Measurements from ENCODE around the gene TPSG1. TPM values are rescaled to one million over a fixed set of nuclear protein-coding genes. Genes with fewer than 3 reads are reported as not detected.

The TPSG1 gene
- total RNA-seq, 1 donor from 2014 or later: not detected

- Histone ChIP-seq H3F3A (ENCODE audit: low read depth) (peaks cover 10% of the 10 kb centered on the region), H2AFZ (replicated peaks) (no peak overlapping the region), H4K20me1 (ENCODE audit: low read depth) (no peaks in the 10 kb centered on the region), H3K79me2 (ENCODE audit: low read depth) (no peaks in the 10 kb centered on the region), H3K27me3 (peaks cover 36% of the 10 kb centered on the region), H3K9ac (no peak overlapping the region), H3K4me2 (no peak overlapping the region), H3K9me3 (ENCODE audit: low read depth) (no peaks in the 10 kb centered on the region), H3K4me3 (no peak overlapping the region), H3K4me1 (peaks cover 4% of the 10 kb centered on the region), H3K36me3 (no peaks in the 10 kb centered on the region), H3K27ac (no peak overlapping the region)
- DNase-seq (ENCODE audit: low spot score): no peak
- H3K4me1 Mint-ChIP-seq: peaks cover 4% of the 10 kb centered on the region
- peak overlapping the region; percentile 38 for H3K27ac Mint-ChIP-seq
- TF ChIP-seq CTCF (IDR thresholded peaks at IDR 0.05) (no peak), EZH2phosphoT487 (IDR thresholded peaks at IDR 0.05) (no peak), EZH2 (IDR thresholded peaks at IDR 0.05) (no peak)
- no peaks in the 10 kb centered on the region for H3K36me3 Mint-ChIP-seq
- H3K9me3 Mint-ChIP-seq: peaks cover 6% of the 10 kb centered on the region
- H3K4me3 Mint-ChIP-seq: peak overlapping the region; percentile 39
- peaks cover 37% of the 10 kb centered on the region for H3K27me3 Mint-ChIP-seq (ENCODE audit: insufficient read depth, low read depth)
Observed at GRCh38 chr16:1263591-1264344, 38.7 kb upstream of the TPSG1 start.

- Histone ChIP-seq H3K36me3 (no peaks in the 10 kb centered on the region), H3K27me3 (peaks cover 37% of the 10 kb centered on the region), H3K27ac (no peak overlapping the region), H3K4me3 (no peak overlapping the region), H3F3A (ENCODE audit: low read depth) (peaks cover 10% of the 10 kb centered on the region), H2AFZ (replicated peaks) (no peak overlapping the region), H3K79me2 (ENCODE audit: low read depth) (no peaks in the 10 kb centered on the region), H4K20me1 (ENCODE audit: low read depth) (no peaks in the 10 kb centered on the region), H3K4me2 (no peak overlapping the region), H3K9me3 (ENCODE audit: low read depth) (no peaks in the 10 kb centered on the region), H3K9ac (no peak overlapping the region), H3K4me1 (peaks cover 4% of the 10 kb centered on the region)
- H3K36me3 Mint-ChIP-seq: no peaks in the 10 kb centered on the region
- H3K27ac Mint-ChIP-seq: no peak overlapping the region
- H3K9me3 Mint-ChIP-seq: peaks cover 6% of the 10 kb centered on the region
- no peak for DNase-seq (ENCODE audit: low spot score)
- peaks cover 5% of the 10 kb centered on the region for H3K4me1 Mint-ChIP-seq
- TF ChIP-seq EZH2 (IDR thresholded peaks at IDR 0.05): no peak
- TF ChIP-seq CTCF (IDR thresholded peaks at IDR 0.05): no peak
- no peak for TF ChIP-seq EZH2phosphoT487 (IDR thresholded peaks at IDR 0.05)
- peaks cover 38% of the 10 kb centered on the region for H3K27me3 Mint-ChIP-seq (ENCODE audit: insufficient read depth, low read depth)
- no peak overlapping the region for H3K4me3 Mint-ChIP-seq
Observed at GRCh38 chr16:1262846-1263221, 37.8 kb upstream of the TPSG1 start.

- H3K4me1 ChIP-seq: peaks cover 4% of the 10 kb centered on the region
- DNase-seq (ENCODE audit: low spot score): no peak
- no peaks in the 10 kb centered on the region for H3K36me3 Mint-ChIP-seq
- H3K4me3 ChIP-seq: no peak overlapping the region
- H3K79me2 ChIP-seq (ENCODE audit: low read depth): no peaks in the 10 kb centered on the region
- no peaks in the 10 kb centered on the region for H3K9me3 ChIP-seq (ENCODE audit: low read depth)
- no peak overlapping the region for H3K27ac ChIP-seq
- H3K4me1 Mint-ChIP-seq: peaks cover 5% of the 10 kb centered on the region
- no peak overlapping the region for H3K9ac ChIP-seq
- H3K4me3 Mint-ChIP-seq: no peak overlapping the region
- H3K9me3 Mint-ChIP-seq: peaks cover 6% of the 10 kb centered on the region
- H3F3A ChIP-seq (ENCODE audit: low read depth): peaks cover 10% of the 10 kb centered on the region
- no peak overlapping the region for H2AFZ ChIP-seq (replicated peaks)
- no peak for TF ChIP-seq EZH2 (IDR thresholded peaks at IDR 0.05)
- TF ChIP-seq CTCF (IDR thresholded peaks at IDR 0.05): no peak
- TF ChIP-seq EZH2phosphoT487 (IDR thresholded peaks at IDR 0.05): no peak
- H4K20me1 ChIP-seq (ENCODE audit: low read depth): no peaks in the 10 kb centered on the region
- H3K4me2 ChIP-seq: no peak overlapping the region
- no peak overlapping the region for H3K27ac Mint-ChIP-seq
- peaks cover 38% of the 10 kb centered on the region for H3K27me3 Mint-ChIP-seq (ENCODE audit: insufficient read depth, low read depth)
- H3K27me3 ChIP-seq: peaks cover 37% of the 10 kb centered on the region
- no peaks in the 10 kb centered on the region for H3K36me3 ChIP-seq
Observed at GRCh38 chr16:1262210-1262845, 37.3 kb upstream of the TPSG1 start.

All from neural progenitor cell (in vitro differentiated cells).